GM23248 (cell line): Measurements from ENCODE around the gene MNAT1.

Source experiments
- EZH2 ChIP-seq: fragments of 200-600 bp; sonication (generic); IDR thresholded peaks from 2 replicates; pipeline ENCODE4 v1.6.1; 2018; ENCODE audit warnings: antibody characterized with exemption, mild to moderate bottlenecking; ENCODE audit not compliant: insufficient read depth, poor library complexity, severe bottlenecking
- EZH2phosphoT487 ChIP-seq: fragments of 200-600 bp; sonication (generic); IDR thresholded peaks from 2 replicates; pipeline ENCODE4 v1.6.1; 2018; ENCODE audit warnings: antibody characterized with exemption, moderate library complexity, mild to moderate bottlenecking, low read depth; ENCODE audit not compliant: insufficient read depth

DNA sequence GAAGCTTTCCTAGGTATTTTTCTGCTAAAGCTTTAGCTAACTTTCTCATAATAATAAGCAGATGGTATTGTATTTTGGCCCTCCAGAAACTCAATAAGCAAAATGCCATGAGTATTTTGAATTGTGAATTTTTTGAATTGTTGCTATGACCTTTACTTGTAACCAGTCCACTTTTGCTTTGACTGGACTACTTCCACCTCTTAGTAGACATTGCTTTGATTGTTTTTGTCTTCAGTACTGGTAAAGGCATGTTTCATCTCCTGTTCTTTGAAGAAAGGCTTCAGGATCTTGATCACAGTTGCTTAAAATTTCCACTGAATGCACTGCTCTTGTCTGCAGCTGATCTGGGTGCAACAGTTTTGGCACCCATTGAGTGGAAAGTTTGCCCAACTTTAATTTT, 144.0 kb downstream of the MNAT1 start:
- TF ChIP-seq EZH2 (no peak), EZH2phosphoT487 (no peak)
